K562 (cell line): ENCODE data around the gene MARK3. TPM values are rescaled to one million over a fixed set of nuclear protein-coding genes. Genes with fewer than 3 reads are reported as not detected.
A peak's percentile ranks its signal among the peaks of the same experiment; 100 is the strongest.

Experiments used
- ATAC-seq: fragments of 200-7000 bp; cut with Tn5 transposase; 3 replicates; pipeline ENCODE4 v1.9.1; 2020; ENCODE audit warnings: moderate library complexity
- BruUV-seq: library from RNA; stranded (reverse); fragments of 400-500 nt; replicated peaks from 2 replicates; lab custom pipeline; 2021; lab: Mats Ljungman, UMichigan
- CTCF ChIA-PET: fragments of 300-600 bp; formaldehyde crosslinking; extraction: SDS; loops from one replicate; lab custom pipeline; 2021; ENCODE audit warnings: low intra/inter-chr PET ratio; lab: Yijun Ruan, JAX
- POLR2A ChIA-PET: fragments of 300-600, 350-650 bp; sonication (Branson Sonifier 250); formaldehyde crosslinking; extraction: SDS; loops from one replicate; lab custom pipeline; 2021; ENCODE audit warnings: antibody characterized with exemption, inconsistent platforms; lab: Yijun Ruan, JAX
- DNase-seq, 4 experiments: peaks; one replicate each; pipeline versions ENCODE4 v3.0.0 to v3.0.0-alpha.2; 2011 to 2018; ENCODE audit warnings: low spot score in 3 of 4, mixed read lengths in 3 of 4; ENCODE audit errors: extremely low read depth in 1 of 4
- FAIRE-seq: peaks from 2 replicates; lab custom pipeline; 2011; peaks lifted over from hg19 to GRCh38; lab: Jason Lieb, UNC
- H2AFZ ChIP-seq: 2 replicates; pipeline ENCODE4 v1.6.0; 2011; ENCODE audit warnings: low read depth, low read length, control low read depth, inconsistent platforms
- H3K27ac ChIP-seq: fragments of 200-600 bp; 3 replicates; pipeline ENCODE4 v1.8.0; 2011; ENCODE audit warnings: low read depth, mild to moderate bottlenecking, control low read depth, inconsistent platforms, low read length, moderate library complexity, mixed read lengths; ENCODE audit errors: extremely low read depth
- H3K27me3 ChIP-seq, 2 experiments: fragments of 300-600 bp in 1 of 2; 2 replicates in 1 of 2; 3 replicates in 1 of 2; pipeline versions ENCODE4 v1.6.0 to v1.8.0; 2011; ENCODE audit warnings: inconsistent platforms in 2 of 2, low read length in 2 of 2, mild to moderate bottlenecking in 1 of 2, mixed read lengths in 1 of 2, moderate library complexity in 1 of 2; ENCODE audit not compliant: control insufficient read depth in 2 of 2, insufficient read depth in 2 of 2
- H3K36me3 ChIP-seq: fragments of 300-600 bp; 3 replicates; pipeline ENCODE4 v1.8.0; 2011; ENCODE audit warnings: mild to moderate bottlenecking, low read length, inconsistent platforms; ENCODE audit not compliant: control insufficient read depth, insufficient read depth
- H3K4me1 ChIP-seq, 2 experiments: fragments of 200-600 bp in 1 of 2; replicated peaks in 1 of 2; 2 replicates in 1 of 2; 3 replicates in 1 of 2; pipeline versions ENCODE4 v1.5.1 to v1.8.0; 2011; ENCODE audit warnings: inconsistent platforms in 2 of 2, low read length in 2 of 2, mild to moderate bottlenecking in 1 of 2, mixed read lengths in 1 of 2, moderate library complexity in 1 of 2; ENCODE audit not compliant: control insufficient read depth in 2 of 2, insufficient read depth in 2 of 2
- H3K4me2 ChIP-seq: 2 replicates; pipeline ENCODE4 v1.6.1; 2011; ENCODE audit warnings: low read length, control low read depth, inconsistent platforms, mixed read lengths; ENCODE audit not compliant: insufficient read depth
- H3K4me3 ChIP-seq: fragments of 200-600 bp; sonication (generic), shearing (Covaris generic); 2 replicates; pipeline ENCODE4 v1.5.1; 2016; ENCODE audit warnings: control low read depth, inconsistent platforms
- H3K79me2 ChIP-seq: fragments of 200-600 bp; 3 replicates; pipeline ENCODE4 v1.8.0; 2011; ENCODE audit warnings: low read length, inconsistent platforms; ENCODE audit not compliant: control insufficient read depth, insufficient read depth
- H3K9ac ChIP-seq, 2 experiments: 2 replicates each; pipeline versions ENCODE4 v1.6.0 to v1.6.1; 2011; ENCODE audit warnings: low read depth in 2 of 2, low read length in 2 of 2, control low read depth in 1 of 2, inconsistent platforms in 1 of 2, mild to moderate bottlenecking in 1 of 2, mixed read lengths in 1 of 2; ENCODE audit not compliant: insufficient read depth in 1 of 2
- H3K9me1 ChIP-seq: one replicate; pipeline ENCODE4 v1.6.0; 2011; ENCODE audit warnings: inconsistent platforms, mild to moderate bottlenecking, low read length, moderate library complexity; ENCODE audit not compliant: control insufficient read depth, insufficient read depth
- H3K9me3 ChIP-seq: replicated peaks from 2 replicates; pipeline ENCODE4 v1.5.1; 2011; ENCODE audit warnings: low read depth, low read length, inconsistent platforms; ENCODE audit not compliant: control insufficient read depth, insufficient read depth
- H4K20me1 ChIP-seq: replicated peaks from 2 replicates; pipeline ENCODE4 v1.6.1; 2011; ENCODE audit warnings: low read length, inconsistent platforms, mixed read lengths; ENCODE audit not compliant: control insufficient read depth, insufficient read depth
- HMBOX1 ChIP-seq: sonication (generic); IDR thresholded peaks from 2 replicates; pipeline ENCODE4 v1.6.1; 2016
- POLR2G ChIP-seq: fragments of 200-400 bp; formaldehyde crosslinking; IDR thresholded peaks from 2 replicates; pipeline ENCODE4 v1.6.1; 2017; ENCODE audit warnings: low read depth, mild to moderate bottlenecking, antibody characterized with exemption, low read length, moderate library complexity
- ZBTB33 ChIP-seq: sonication (generic); formaldehyde crosslinking; IDR thresholded peaks from 2 replicates; pipeline ENCODE4 v1.8.1; 2023; ENCODE audit warnings: mild to moderate bottlenecking, missing genetic modification reagents
- WGBS: fragments of 100-300 bp; shearing (Covaris generic); methylation state at CpG from one replicate; pipeline ENCODE4 v1.1.6; 2016; ENCODE audit warnings: low coverage, mixed read lengths; ENCODE audit not compliant: insufficient coverage; ENCODE audit errors: missing lambda C conversion rate; 5-methylcytosine and 5-hydroxymethylcytosine counted together
- in situ Hi-C: fragments of 300-500 bp; cut with MboI; formaldehyde crosslinking; loops from 4 replicates; pipeline ENCODE4 v1.15.0; 2018; ENCODE audit warnings: inconsistent platforms, mixed read lengths
- intact Hi-C: fragments of 100-400 bp; cut with micrococcal nuclease; formaldehyde crosslinking; loops from 2 replicates; pipeline ENCODE4 v1.14.2; 2022
- polyA plus RNA-seq, 8 experiments: library from polyadenylated mRNA; depleted of rRNA in 4 of 8; stranded (reverse) in 5 of 8; unstranded in 3 of 8; fragments of >200 nt; fragmentation: Nextera tagmentation in 2 of 8; fragmentation: Illumina TruSeq in 1 of 8; extraction: Ambion mirVana in 2 of 8; extraction: Trizol in 1 of 8; gene quantifications; 2 replicates each; pipeline versions ENCODE4 v1.2.1 to v1.2.3, GENCODE V29; 2011 to 2014; ENCODE audit warnings: inconsistent platforms in 1 of 8, missing spikeins in 1 of 8
- total RNA-seq, 7 experiments: library from RNA; depleted of rRNA in 6 of 7; stranded (reverse); fragments of >200 nt in 6 of 7; fragmentation: Illumina TruSeq in 2 of 7; extraction: Trizol in 2 of 7; gene quantifications; 2 replicates each; pipeline versions ENCODE4 v1.2.1 to v1.2.3, GENCODE V29; 2011 to 2021; ENCODE audit warnings: low replicate concordance in 1 of 7

Gene MARK3
- total and polyA plus RNA-seq, 9 of the 15 experiments (the other 6 are each of a cell fraction or from before 2014, with no cell fraction given), result 10.1 to 68.7 (median 56.3) TPM

GRCh38 chr14:103512701-103513611, 127.7 kb downstream of the MARK3 start:
- Histone ChIP-seq H4K20me1 (no peaks in the 10 kb centered on the region), H3K4me2 (no peak overlapping the region), H3K4me1 (peaks cover 2 to 27% of the 10 kb centered on the region in 2 experiments; a peak in 3 of 5 replicates), H2AFZ (no peak overlapping the region), H3K4me3 (no peak overlapping the region)
- no peak for DNase-seq
- peak; percentile 52 for ATAC-seq
- ChIA-PET POLR2A (interaction anchor here (0.6 kb wide), 2 partner anchors 20 to 65 kb away, joined by 3 read pairs; no protein-coding TSS in a partner anchor), CTCF (no interaction called here)
- 74% methylated on average over 17 of the region's 25 CpGs for WGBS
- intact Hi-C loops, result no loop called here
- TF ChIP-seq POLR2G (peak; percentile 55; the same call in 1 of the 2 replicates), HMBOX1 (no peak), ZBTB33 (peak; percentile 84)
- TF ChIP-seq, all 486 proteins: peak for 2
- BruUV-seq, result no TSS peak
- Histone ChIP-seq H3K36me3 (peaks cover 13% of the 10 kb centered on the region; the same call in 2 of the 3 replicates), H3K9ac (no peak overlapping the region), H3K27ac (no peak overlapping the region), H3K9me3 (no peaks in the 10 kb centered on the region), H3K9me1 (no peaks in the 10 kb centered on the region), H3K79me2 (no peaks in the 10 kb centered on the region), H3K27me3 (no peaks in the 10 kb centered on the region)
- FAIRE-seq, result no peak
- in situ Hi-C loops, result no loop called here
